ENCODE results near the gene RNF157. TPM values are rescaled to one million over a fixed set of nuclear protein-coding genes. Genes with fewer than 3 reads are reported as not detected.

RNF157 gene
- total RNA-seq, 1 experiment from 2014 or later: 0.86 TPM

DNA sequence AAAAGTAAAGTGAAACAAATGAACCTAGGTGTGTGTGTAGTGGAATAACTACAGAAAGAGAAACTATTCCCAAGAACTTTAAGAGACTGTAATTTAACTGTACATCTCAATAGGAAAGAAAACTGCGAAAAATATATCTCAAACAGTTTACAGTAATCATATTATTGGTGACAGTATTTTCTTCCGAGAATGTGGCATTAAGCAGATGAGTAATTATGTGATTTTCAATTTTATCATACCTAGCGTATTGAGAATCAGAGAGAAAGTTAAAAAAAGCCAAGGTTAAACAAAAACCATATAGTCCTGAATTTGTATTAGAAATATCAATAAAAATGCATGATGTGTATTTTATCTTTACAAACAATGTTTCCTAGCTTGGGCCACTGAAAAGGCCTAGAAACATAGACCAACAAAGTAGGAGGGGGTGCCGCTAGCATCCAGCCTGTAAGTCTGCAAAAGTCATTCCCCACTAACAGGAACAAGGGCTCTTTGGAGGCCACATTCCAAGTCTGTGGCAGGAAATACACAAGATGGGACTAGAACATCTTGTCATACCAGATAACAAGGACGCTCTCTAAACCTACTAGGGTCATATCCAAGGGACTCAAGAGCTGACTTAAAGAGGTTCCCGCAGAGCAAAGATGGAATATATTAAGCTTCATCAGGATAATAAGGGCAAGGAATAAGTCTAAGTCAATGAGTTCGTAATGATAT is 20.5 kb downstream of the RNF157 start:
- ChIA-PET POLR2A (no interaction called here), RAD21 (ENCODE audit: low non-redundant PET in 1 of 2, low total read pairs in 2 of 2, uncharacterized antibody in 2 of 2, unreplicated experiment in 2 of 2) (no interaction called here), CTCF (no interaction called here)
- Histone ChIP-seq H3K27ac (ENCODE audit: low read depth, low read length) (no peak overlapping the region), H3K9ac (ENCODE audit: low read length) (no peak overlapping the region), H3K4me1 (ENCODE audit: control insufficient read depth in 1 of 2, insufficient read depth in 2 of 2, low read length in 2 of 2) (no peaks in the 10 kb centered on the region), H3K4me2 (ENCODE audit: low read length) (no peak overlapping the region), H3K9me2 (ENCODE audit: insufficient read depth) (no peaks in the 10 kb centered on the region), H3K9me3 (ENCODE audit: control insufficient read depth in 1 of 2, insufficient read depth in 1 of 2, low read depth in 1 of 2, low read length in 2 of 2) (no peaks in the 10 kb centered on the region), H3K27me3 (ENCODE audit: insufficient read depth, low read length) (no peaks in the 10 kb centered on the region), H3K4me3 (replicated peaks in 1 of 2; ENCODE audit: low read depth in 1 of 2, low read length in 2 of 2) (no peak overlapping the region), H4K20me1 (ENCODE audit: insufficient read depth) (no peaks in the 10 kb centered on the region), H3K79me2 (ENCODE audit: insufficient read depth, low read length) (no peaks in the 10 kb centered on the region), H2AFZ (ENCODE audit: low read depth, low read length, poor library complexity, severe bottlenecking) (no peak overlapping the region), H3K36me3 (ENCODE audit: control insufficient read depth in 1 of 2, insufficient read depth in 2 of 2, low read length in 2 of 2) (no peaks in the 10 kb centered on the region)
- intact Hi-C loops (cut with micrococcal nuclease): no loop called here
- TF ChIP-seq EZH2phosphoT487 (IDR thresholded peaks at IDR 0.05; ENCODE audit: borderline replicate concordance): no peak
- TF ChIP-seq CBX3 (IDR thresholded peaks at IDR 0.05; ENCODE audit: low read depth): no peak
- TF ChIP-seq EGR1 (IDR thresholded peaks at IDR 0.05; ENCODE audit: low read depth): no peak
- TF ChIP-seq SP1 (IDR thresholded peaks at IDR 0.05; ENCODE audit: low read depth): no peak
- no peak for TF ChIP-seq SIN3A (IDR thresholded peaks at IDR 0.05; ENCODE audit: low read depth)
- no peak for TF ChIP-seq SRF (IDR thresholded peaks at IDR 0.05; ENCODE audit: low read depth)
- no peak for TF ChIP-seq MAX (IDR thresholded peaks at IDR 0.05)
- no peak for TF ChIP-seq YY1 (IDR thresholded peaks at IDR 0.05; ENCODE audit: extremely low read depth, insufficient replicate concordance, low read depth, low read length)
- DNase-seq (ENCODE audit: low read depth, low spot score) (no peak), ATAC-seq (no peak)
- no TSS peak for BruUV-seq (replicated peaks)

DNA sequence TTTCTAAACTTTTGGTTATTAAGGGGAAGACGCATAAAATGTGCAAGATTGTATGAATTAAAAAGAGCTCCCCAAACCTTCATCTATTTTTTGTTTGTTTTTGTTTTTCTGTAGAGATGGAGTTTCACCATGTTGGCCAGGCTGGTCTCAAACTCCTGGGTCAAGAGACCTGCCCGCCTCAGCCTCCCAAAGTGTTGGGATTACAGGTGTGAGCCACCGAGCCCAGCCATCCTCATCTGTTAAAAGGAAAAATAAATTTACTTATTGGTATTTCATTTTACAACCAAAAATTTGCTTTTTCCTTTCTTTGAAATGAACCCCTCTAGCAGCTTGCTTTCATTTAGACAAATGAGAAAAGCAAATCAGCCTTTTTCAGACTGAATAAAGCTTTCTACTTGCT is 23.2 kb downstream of the RNF157 start:
- Histone ChIP-seq H2AFZ (ENCODE audit: low read depth, low read length, poor library complexity, severe bottlenecking) (no peak overlapping the region), H3K4me3 (replicated peaks in 1 of 2; ENCODE audit: low read depth in 1 of 2, low read length in 2 of 2) (no peak overlapping the region), H3K9me2 (ENCODE audit: insufficient read depth) (no peaks in the 10 kb centered on the region), H3K9me3 (ENCODE audit: control insufficient read depth in 1 of 2, insufficient read depth in 1 of 2, low read depth in 1 of 2, low read length in 2 of 2) (no peaks in the 10 kb centered on the region), H3K4me2 (ENCODE audit: low read length) (no peak overlapping the region), H3K36me3 (ENCODE audit: control insufficient read depth in 1 of 2, insufficient read depth in 2 of 2, low read length in 2 of 2) (no peaks in the 10 kb centered on the region), H3K27me3 (ENCODE audit: insufficient read depth, low read length) (no peaks in the 10 kb centered on the region), H3K4me1 (ENCODE audit: control insufficient read depth in 1 of 2, insufficient read depth in 2 of 2, low read length in 2 of 2) (no peaks in the 10 kb centered on the region), H4K20me1 (ENCODE audit: insufficient read depth) (no peaks in the 10 kb centered on the region), H3K9ac (ENCODE audit: low read length) (no peak overlapping the region), H3K79me2 (ENCODE audit: insufficient read depth, low read length) (no peaks in the 10 kb centered on the region), H3K27ac (ENCODE audit: low read depth, low read length) (no peak overlapping the region)
- BruUV-seq (replicated peaks): no TSS peak
- no peak for ATAC-seq
- intact Hi-C loops (cut with micrococcal nuclease): no loop called here
- ChIA-PET POLR2A (no interaction called here), CTCF (interaction anchor here (0.9 kb wide), 1 partner anchor 62 kb away, joined by 4 read pairs; no protein-coding TSS in a partner anchor), RAD21 (ENCODE audit: low non-redundant PET in 1 of 2, low total read pairs in 2 of 2, uncharacterized antibody in 2 of 2, unreplicated experiment in 2 of 2) (no interaction called here)
- no peak for DNase-seq (ENCODE audit: low read depth, low spot score)
- no peak for TF ChIP-seq EZH2 (IDR thresholded peaks at IDR 0.05)
- no peak for TF ChIP-seq CBX3 (IDR thresholded peaks at IDR 0.05; ENCODE audit: low read depth)
- no peak for TF ChIP-seq ELF1 (IDR thresholded peaks at IDR 0.05; ENCODE audit: borderline replicate concordance, low read depth)
- no peak for TF ChIP-seq YY1 (IDR thresholded peaks at IDR 0.05; ENCODE audit: extremely low read depth, insufficient replicate concordance, low read depth, low read length)
- no peak for TF ChIP-seq ZFX (IDR thresholded peaks at IDR 0.05)
- TF ChIP-seq TCF7L2 (IDR thresholded peaks at IDR 0.05; ENCODE audit: borderline replicate concordance, extremely low read depth, insufficient read depth, insufficient read length): no peak
- TF ChIP-seq EGR1 (IDR thresholded peaks at IDR 0.05; ENCODE audit: low read depth): no peak
- TF ChIP-seq ZBTB33 (IDR thresholded peaks at IDR 0.05; ENCODE audit: extremely low read depth, insufficient replicate concordance, low read length): no peak
- TF ChIP-seq EZH2phosphoT487 (IDR thresholded peaks at IDR 0.05; ENCODE audit: borderline replicate concordance): no peak
- TF ChIP-seq CEBPB (IDR thresholded peaks at IDR 0.05; ENCODE audit: low read depth): no peak
- no peak for TF ChIP-seq POLR2A (IDR thresholded peaks at IDR 0.05; ENCODE audit: borderline replicate concordance, extremely low read depth, insufficient read depth, insufficient read length)
- no peak for TF ChIP-seq ATF3 (IDR thresholded peaks at IDR 0.05)
- TF ChIP-seq SIN3A (IDR thresholded peaks at IDR 0.05; ENCODE audit: low read depth): no peak
- TF ChIP-seq SRF (IDR thresholded peaks at IDR 0.05; ENCODE audit: low read depth): no peak

Data from HCT116 (cell line).